Trophoblast cell (in vitro differentiated cells and primary cell): Measurements from ENCODE around the gene SPATA1.
A peak's percentile ranks its signal among the peaks of the same experiment; 100 is the strongest.

Experiments
- DNase-seq, 2 donors: peaks; one replicate each; pipeline ENCODE4 v3.0.0-alpha.2; 2016
- H2AFZ ChIP-seq: 2 replicates; pipeline ENCODE4 v1.6.1; 2013; ENCODE audit warnings: low read length, moderate library complexity, mild to moderate bottlenecking; ENCODE audit not compliant: insufficient read depth, poor library complexity
- H2AK5ac ChIP-seq: 2 replicates; pipeline ENCODE4 v1.6.1; 2013; ENCODE audit warnings: mild to moderate bottlenecking, low read length
- H2BK120ac ChIP-seq: 2 replicates; pipeline ENCODE4 v1.6.1; 2013; ENCODE audit warnings: low read length, mild to moderate bottlenecking, moderate library complexity; ENCODE audit not compliant: insufficient read depth, poor library complexity
- H2BK12ac ChIP-seq: 2 replicates; pipeline ENCODE4 v1.6.1; 2013; ENCODE audit warnings: mild to moderate bottlenecking, low read length, moderate library complexity
- H2BK5ac ChIP-seq: 2 replicates; pipeline ENCODE4 v1.6.1; 2013; ENCODE audit warnings: low read length, low read depth, moderate library complexity, mild to moderate bottlenecking; ENCODE audit not compliant: poor library complexity
- H3K14ac ChIP-seq: 2 replicates; pipeline ENCODE4 v1.6.1; 2013; ENCODE audit warnings: mild to moderate bottlenecking, low read length
- H3K18ac ChIP-seq: 2 replicates; pipeline ENCODE4 v1.6.1; 2013; ENCODE audit warnings: mild to moderate bottlenecking, low read length
- H3K23ac ChIP-seq: 2 replicates; pipeline ENCODE4 v1.6.1; 2013; ENCODE audit warnings: low read length
- H3K27ac ChIP-seq: 2 replicates; pipeline ENCODE4 v1.5.1; 2013; ENCODE audit warnings: low read depth, mild to moderate bottlenecking, inconsistent platforms, low read length, moderate library complexity
- H3K27me3 ChIP-seq: 2 replicates; pipeline ENCODE4 v1.6.1; 2013; ENCODE audit warnings: inconsistent platforms, mild to moderate bottlenecking, low read length, moderate library complexity; ENCODE audit not compliant: insufficient read depth
- H3K36me3 ChIP-seq, 2 experiments: 1 replicate in 1 of 2; 2 replicates in 1 of 2; pipeline ENCODE4 v1.6.1; 2013; ENCODE audit warnings: low read length in 2 of 2, mild to moderate bottlenecking in 2 of 2, moderate library complexity in 1 of 2; ENCODE audit not compliant: insufficient read depth in 2 of 2, control insufficient read depth in 1 of 2
- H3K4ac ChIP-seq: 2 replicates; pipeline ENCODE4 v1.6.1; 2013; ENCODE audit warnings: low read depth, mild to moderate bottlenecking, low read length, moderate library complexity
- H3K4me1 ChIP-seq, 2 experiments: 1 replicate in 1 of 2; 2 replicates in 1 of 2; pipeline ENCODE4 v1.6.1; 2013; ENCODE audit warnings: low read length in 2 of 2, mild to moderate bottlenecking in 2 of 2, moderate library complexity in 1 of 2; ENCODE audit not compliant: insufficient read depth in 2 of 2, control insufficient read depth in 1 of 2
- H3K4me2 ChIP-seq: 2 replicates; pipeline ENCODE4 v1.6.1; 2013; ENCODE audit warnings: inconsistent platforms, mild to moderate bottlenecking, low read length, moderate library complexity
- H3K4me3 ChIP-seq: 2 replicates; pipeline ENCODE4 v1.5.1; 2013; ENCODE audit warnings: mild to moderate bottlenecking, low read depth, low read length, inconsistent platforms
- H3K79me1 ChIP-seq: one replicate; pipeline ENCODE4 v1.6.1; 2013; ENCODE audit warnings: low read length
- H3K79me2 ChIP-seq: 2 replicates; pipeline ENCODE4 v1.6.1; 2013; ENCODE audit warnings: low read length, mild to moderate bottlenecking; ENCODE audit not compliant: control insufficient read depth, insufficient read depth, poor library complexity
- H3K9ac ChIP-seq: 2 replicates; pipeline ENCODE4 v1.6.1; 2013; ENCODE audit warnings: mild to moderate bottlenecking, low read length
- H3K9me3 ChIP-seq: 2 replicates; pipeline ENCODE4 v1.6.1; 2013; ENCODE audit warnings: low read depth, mild to moderate bottlenecking, control low read depth, inconsistent platforms, low read length; ENCODE audit not compliant: insufficient read depth
- H4K12ac ChIP-seq: 2 replicates; pipeline ENCODE4 v1.6.1; 2013; ENCODE audit warnings: low read depth, mild to moderate bottlenecking, low read length, moderate library complexity
- H4K8ac ChIP-seq: 2 replicates; pipeline ENCODE4 v1.6.1; 2013; ENCODE audit warnings: low read depth, mild to moderate bottlenecking, low read length, moderate library complexity
- H4K91ac ChIP-seq: one replicate; pipeline ENCODE4 v1.6.1; 2013; ENCODE audit warnings: low read depth, mild to moderate bottlenecking, low read length, moderate library complexity
- WGBS: extraction: QIAGEN DNeasy Blood & Tissue Kit; methylation state at CpG from one replicate; pipeline ENCODE4 v1.1.7; 2013; ENCODE audit warnings: missing lambda C conversion rate; ENCODE audit not compliant: insufficient read length, insufficient coverage; ENCODE audit errors: extremely low coverage; 5-methylcytosine and 5-hydroxymethylcytosine counted together

Gene SPATA1

GRCh38 chr1:84571150-84571535, 65.0 kb downstream of the SPATA1 start:
- no peaks in the 10 kb centered on the region for H3K27me3 ChIP-seq
- H2AFZ ChIP-seq, result no peak overlapping the region
- no peak overlapping the region for H3K14ac ChIP-seq
- H2BK5ac ChIP-seq, result no peak overlapping the region
- no peak overlapping the region for H3K9ac ChIP-seq
- no peak overlapping the region for H2BK12ac ChIP-seq
- no peak overlapping the region for H3K4ac ChIP-seq
- H4K91ac ChIP-seq, result no peak overlapping the region
- H3K79me1 ChIP-seq, result peaks cover 8% of the 10 kb centered on the region
- no peak overlapping the region for H2BK120ac ChIP-seq
- H3K18ac ChIP-seq, result no peak overlapping the region
- WGBS, result no CpG with 5 or more reads among the region's 2 CpGs
- DNase-seq, result no peak
- H3K9me3 ChIP-seq, result no peaks in the 10 kb centered on the region
- H4K8ac ChIP-seq, result no peak overlapping the region
- peaks cover 2 to 4% of the 10 kb centered on the region in 2 experiments for H3K36me3 ChIP-seq
- H3K4me2 ChIP-seq, result no peak overlapping the region
- peaks cover 1 to 3% of the 10 kb centered on the region in 2 experiments for H3K4me1 ChIP-seq
- no peak overlapping the region for H3K23ac ChIP-seq
- no peak overlapping the region for H2AK5ac ChIP-seq
- H3K27ac ChIP-seq, result no peak overlapping the region
- peaks cover 5% of the 10 kb centered on the region for H3K79me2 ChIP-seq
- H3K4me3 ChIP-seq, result no peak overlapping the region
- no peak overlapping the region for H4K12ac ChIP-seq

DNA sequence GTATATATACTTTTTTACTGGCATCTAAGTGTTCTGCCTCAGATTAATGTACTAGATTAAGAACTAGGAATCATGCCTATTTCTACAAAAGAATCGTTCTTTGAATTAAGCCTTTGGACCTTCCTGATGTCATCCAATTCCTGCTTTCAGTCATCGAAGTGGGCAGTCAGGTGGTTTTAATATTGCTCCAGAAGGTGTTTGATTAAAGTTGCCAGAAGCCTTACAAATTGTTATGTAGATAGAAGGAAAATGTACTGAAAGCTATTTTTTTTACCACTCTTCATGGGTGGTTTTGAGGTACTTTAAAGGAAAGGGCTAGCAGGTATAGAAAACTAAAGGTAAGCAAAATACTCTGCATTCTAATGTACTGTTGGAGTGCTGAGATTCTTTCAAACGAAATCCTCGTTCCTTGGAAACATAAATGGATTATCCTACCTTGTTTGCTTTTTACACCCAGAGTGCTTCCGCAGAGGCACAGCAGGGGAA, 67.3 kb downstream of the SPATA1 start:
- peak overlapping the region; percentile 70 for H3K18ac ChIP-seq
- H4K12ac ChIP-seq, result peak overlapping the region; percentile 63
- WGBS, result no CpG with 5 or more reads among the region's 5 CpGs
- H3K79me2 ChIP-seq, result peaks cover 5% of the 10 kb centered on the region
- no peaks in the 10 kb centered on the region for H3K27me3 ChIP-seq
- peak overlapping the region; percentile 71 for H2BK120ac ChIP-seq
- H3K4me3 ChIP-seq, result peak overlapping the region; percentile 72
- peaks cover 8% of the 10 kb centered on the region for H3K79me1 ChIP-seq
- no peaks in the 10 kb centered on the region for H3K9me3 ChIP-seq
- DNase-seq, result no peak
- peak overlapping the region; percentile 90 for H4K8ac ChIP-seq
- peak overlapping the region; percentile 85 for H3K27ac ChIP-seq
- peak overlapping the region; percentile 82 for H4K91ac ChIP-seq
- peaks cover 2 to 4% of the 10 kb centered on the region in 2 experiments for H3K36me3 ChIP-seq
- H2AFZ ChIP-seq, result no peak overlapping the region
- H3K4ac ChIP-seq, result peak overlapping the region; percentile 42
- peak overlapping the region; percentile 74 for H3K4me2 ChIP-seq
- no peak overlapping the region for H3K23ac ChIP-seq
- H3K4me1 ChIP-seq, result peaks cover 1 to 3% of the 10 kb centered on the region in 2 experiments
- H2AK5ac ChIP-seq, result no peak overlapping the region
- no peak overlapping the region for H2BK12ac ChIP-seq
- peak overlapping the region; percentile 70 for H2BK5ac ChIP-seq
- peak overlapping the region; percentile 93 for H3K14ac ChIP-seq
- peak overlapping the region; percentile 70 for H3K9ac ChIP-seq

- no peaks in the 10 kb centered on the region for H3K9me3 ChIP-seq
- H2AFZ ChIP-seq, result peak within 1 kb of the TSS; percentile 38
- H3K79me1 ChIP-seq, result peaks cover 8% of the 10 kb centered on the region
- H3K14ac ChIP-seq, result peak within 1 kb of the TSS; percentile 93
- peak; percentile 91 to 97 for DNase-seq
- no CpG with 5 or more reads among the region's 67 CpGs for WGBS
- H2BK5ac ChIP-seq, result peak within 1 kb of the TSS; percentile 70
- H3K27me3 ChIP-seq, result no peaks in the 10 kb centered on the region
- no peak within 1 kb of the TSS for H2BK12ac ChIP-seq
- peak within 1 kb of the TSS; percentile 42 for H3K4ac ChIP-seq
- no peak within 1 kb of the TSS for H3K23ac ChIP-seq
- peak within 1 kb of the TSS; percentile 90 for H4K8ac ChIP-seq
- peak within 1 kb of the TSS; percentile 71 for H2BK120ac ChIP-seq
- peak within 1 kb of the TSS; percentile 85 for H3K27ac ChIP-seq
- peaks cover 0 to 1% of the 10 kb centered on the region in 2 experiments for H3K36me3 ChIP-seq
- H3K79me2 ChIP-seq, result peaks cover 5% of the 10 kb centered on the region
- H2AK5ac ChIP-seq, result peak within 1 kb of the TSS; percentile 36
- peak within 1 kb of the TSS; percentile 70 for H3K18ac ChIP-seq
- peak within 1 kb of the TSS; percentile 72 for H3K4me3 ChIP-seq
- H4K12ac ChIP-seq, result peak within 1 kb of the TSS; percentile 63
- H3K4me1 ChIP-seq, result peaks cover 1 to 3% of the 10 kb centered on the region in 2 experiments
- peak within 1 kb of the TSS; percentile 82 for H4K91ac ChIP-seq
- peak within 1 kb of the TSS; percentile 74 for H3K4me2 ChIP-seq
- peak within 1 kb of the TSS; percentile 70 for H3K9ac ChIP-seq
Measured at GRCh38 chr1:84573967-84574842, 68.0 kb downstream of the SPATA1 start, which contains the start of gene CTBS. Gene CTBS (minus strand): TSS chr1:84574440. CDS start chr1:84574415, 25 bp downstream.

DNA sequence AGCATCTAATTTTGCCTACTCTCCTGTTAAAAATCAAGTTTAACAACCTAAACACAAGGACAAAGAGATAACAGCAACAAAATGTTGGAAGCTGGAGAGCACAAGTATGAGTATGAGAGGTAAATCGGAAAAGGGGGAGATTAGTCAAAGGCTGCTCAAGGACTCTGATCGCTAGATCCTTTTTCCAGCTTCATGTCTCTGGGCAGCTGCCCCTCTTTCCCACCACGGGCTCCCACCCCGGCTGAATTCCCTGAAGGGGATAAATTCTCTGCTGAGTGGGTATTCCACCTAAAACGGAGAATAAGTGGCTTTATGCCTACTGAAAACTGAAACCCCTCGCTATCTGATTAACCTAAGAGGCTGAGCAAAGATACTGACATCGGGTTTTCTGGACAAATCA, 68.8 kb downstream of the SPATA1 start:
- no peak overlapping the region for H3K27ac ChIP-seq
- WGBS, result no CpG with 5 or more reads among the region's 7 CpGs
- H3K14ac ChIP-seq, result no peak overlapping the region
- no peak overlapping the region for H3K4me2 ChIP-seq
- H3K23ac ChIP-seq, result no peak overlapping the region
- no peak overlapping the region for H2BK120ac ChIP-seq
- peaks cover 5% of the 10 kb centered on the region for H3K79me2 ChIP-seq
- H3K18ac ChIP-seq, result no peak overlapping the region
- no peak for DNase-seq
- no peak overlapping the region for H2AK5ac ChIP-seq
- H3K4me3 ChIP-seq, result no peak overlapping the region
- no peak overlapping the region for H4K8ac ChIP-seq
- no peak overlapping the region for H2BK5ac ChIP-seq
- no peak overlapping the region for H3K4ac ChIP-seq
- no peaks in the 10 kb centered on the region for H3K9me3 ChIP-seq
- no peak overlapping the region for H2AFZ ChIP-seq
- no peaks in the 10 kb centered on the region for H3K36me3 ChIP-seq
- H3K27me3 ChIP-seq, result no peaks in the 10 kb centered on the region
- H3K9ac ChIP-seq, result no peak overlapping the region
- H4K12ac ChIP-seq, result no peak overlapping the region
- peaks cover 1 to 3% of the 10 kb centered on the region in 2 experiments for H3K4me1 ChIP-seq
- no peak overlapping the region for H2BK12ac ChIP-seq
- H3K79me1 ChIP-seq, result peaks cover 8% of the 10 kb centered on the region
- no peak overlapping the region for H4K91ac ChIP-seq
